Immature natural killer cell (primary cell): ENCODE results near the gene SOX1. TPM values are rescaled to one million over a fixed set of nuclear protein-coding genes. Genes with fewer than 3 reads are reported as not detected.

Source experiments
- DNase-seq, 3 donors: peaks; one replicate each; pipeline ENCODE4 v3.0.0; 2022; ENCODE audit warnings: mixed read lengths in 1 of 3
- H3K27ac Mint-ChIP-seq, 6 donors: one replicate each; pipeline ENCODE4 v1.8.0; 2020; ENCODE audit warnings: mixed read lengths in 6 of 6, mild to moderate bottlenecking in 5 of 6, inconsistent platforms in 4 of 6, moderate library complexity in 3 of 6
- H3K27me3 Mint-ChIP-seq, 3 donors: one replicate each; pipeline ENCODE4 v1.8.0; 2020 to 2021; ENCODE audit warnings: low read depth in 3 of 3, mild to moderate bottlenecking in 3 of 3, mixed read lengths in 3 of 3, moderate library complexity in 3 of 3, inconsistent platforms in 1 of 3
- H3K36me3 Mint-ChIP-seq, 3 donors: one replicate each; pipeline ENCODE4 v1.8.0; 2020; ENCODE audit warnings: mixed read lengths in 3 of 3, inconsistent platforms in 2 of 3, mild to moderate bottlenecking in 2 of 3
- H3K4me1 Mint-ChIP-seq, 2 donors: one replicate each; pipeline ENCODE4 v1.8.0; 2020; ENCODE audit warnings: inconsistent platforms in 2 of 2, mild to moderate bottlenecking in 2 of 2, mixed read lengths in 2 of 2, moderate library complexity in 1 of 2
- H3K4me3 Mint-ChIP-seq, 5 donors: one replicate each; pipeline ENCODE4 v1.8.0; 2020; ENCODE audit warnings: mild to moderate bottlenecking in 5 of 5, mixed read lengths in 5 of 5, inconsistent platforms in 3 of 5, moderate library complexity in 3 of 5
- H3K9me3 Mint-ChIP-seq, 6 donors: one replicate each; pipeline ENCODE4 v1.8.0; 2020; ENCODE audit warnings: mild to moderate bottlenecking in 6 of 6, mixed read lengths in 6 of 6, inconsistent platforms in 4 of 6, moderate library complexity in 3 of 6
- polyA plus RNA-seq, 3 donors: library from polyadenylated mRNA; unstranded; fragments of 300-500 nt; fragmentation: Illumina TruSeq; gene quantifications; one replicate each; pipeline ENCODE4 v1.2.3, GENCODE V29; 2021

Gene SOX1
- polyA plus RNA-seq, 3 donors from 2014 or later, result not detected

DNA sequence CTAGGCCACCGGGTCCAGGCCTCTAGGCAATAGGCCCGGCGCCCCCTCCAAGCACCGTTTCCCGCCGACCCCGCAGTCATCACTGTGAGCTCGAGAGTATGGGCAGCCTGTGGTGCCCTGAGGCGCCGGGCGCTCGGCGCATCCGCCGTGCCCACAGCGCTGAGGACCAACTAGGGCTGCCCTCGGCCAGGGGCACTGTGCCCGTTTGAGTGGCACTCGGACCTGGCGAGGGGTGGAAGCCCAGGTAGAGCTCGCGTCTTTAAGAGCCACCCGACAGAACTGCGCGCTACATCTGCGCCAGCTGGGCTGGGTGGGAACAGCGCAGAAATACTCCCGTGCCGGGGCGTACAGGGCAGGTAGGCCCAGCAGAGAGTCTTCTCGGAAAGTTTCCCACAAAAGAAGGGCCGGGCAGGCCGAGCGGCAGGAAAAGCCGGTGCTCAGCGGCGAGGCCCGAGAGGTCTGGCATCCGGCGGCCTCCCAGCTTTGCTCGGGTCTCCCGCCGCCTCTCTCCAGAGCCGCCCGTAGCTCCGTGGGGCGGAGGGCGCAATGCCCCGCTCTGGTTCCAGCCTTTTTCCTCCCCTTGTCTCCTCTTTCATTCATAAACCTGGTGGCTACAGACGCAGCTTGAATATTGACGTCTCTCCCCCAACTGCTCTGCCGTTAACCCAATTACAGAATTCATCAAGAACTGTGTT, 5.4 kb upstream of the SOX1 start:
- H3K36me3 Mint-ChIP-seq, result peaks cover 0 to 8% (median 5%) of the 10 kb centered on the region in 3 donors
- H3K4me3 Mint-ChIP-seq, result peak overlapping the region in 1 of 5 donors; percentile 38
- H3K27ac Mint-ChIP-seq, result no peak overlapping the region
- peaks cover 9 to 14% of the 10 kb centered on the region in 2 donors for H3K4me1 Mint-ChIP-seq
- peaks cover 0 to 28% (median 9%) of the 10 kb centered on the region in 6 donors for H3K9me3 Mint-ChIP-seq
- no peak for DNase-seq
- peaks cover 29 to 63% (median 47%) of the 10 kb centered on the region in 3 donors for H3K27me3 Mint-ChIP-seq

GRCh38 chr13:112062072-112062567, 4.8 kb upstream of the SOX1 start:
- DNase-seq, result no peak
- peaks cover 9 to 14% of the 10 kb centered on the region in 2 donors for H3K4me1 Mint-ChIP-seq
- H3K27me3 Mint-ChIP-seq, result peaks cover 27 to 64% (median 47%) of the 10 kb centered on the region in 3 donors
- no peak overlapping the region for H3K27ac Mint-ChIP-seq
- peak overlapping the region in 1 of 5 donors; percentile 38 for H3K4me3 Mint-ChIP-seq
- H3K36me3 Mint-ChIP-seq, result peaks cover 0 to 8% (median 5%) of the 10 kb centered on the region in 3 donors
- H3K9me3 Mint-ChIP-seq, result peaks cover 0 to 28% (median 9%) of the 10 kb centered on the region in 6 donors

DNA sequence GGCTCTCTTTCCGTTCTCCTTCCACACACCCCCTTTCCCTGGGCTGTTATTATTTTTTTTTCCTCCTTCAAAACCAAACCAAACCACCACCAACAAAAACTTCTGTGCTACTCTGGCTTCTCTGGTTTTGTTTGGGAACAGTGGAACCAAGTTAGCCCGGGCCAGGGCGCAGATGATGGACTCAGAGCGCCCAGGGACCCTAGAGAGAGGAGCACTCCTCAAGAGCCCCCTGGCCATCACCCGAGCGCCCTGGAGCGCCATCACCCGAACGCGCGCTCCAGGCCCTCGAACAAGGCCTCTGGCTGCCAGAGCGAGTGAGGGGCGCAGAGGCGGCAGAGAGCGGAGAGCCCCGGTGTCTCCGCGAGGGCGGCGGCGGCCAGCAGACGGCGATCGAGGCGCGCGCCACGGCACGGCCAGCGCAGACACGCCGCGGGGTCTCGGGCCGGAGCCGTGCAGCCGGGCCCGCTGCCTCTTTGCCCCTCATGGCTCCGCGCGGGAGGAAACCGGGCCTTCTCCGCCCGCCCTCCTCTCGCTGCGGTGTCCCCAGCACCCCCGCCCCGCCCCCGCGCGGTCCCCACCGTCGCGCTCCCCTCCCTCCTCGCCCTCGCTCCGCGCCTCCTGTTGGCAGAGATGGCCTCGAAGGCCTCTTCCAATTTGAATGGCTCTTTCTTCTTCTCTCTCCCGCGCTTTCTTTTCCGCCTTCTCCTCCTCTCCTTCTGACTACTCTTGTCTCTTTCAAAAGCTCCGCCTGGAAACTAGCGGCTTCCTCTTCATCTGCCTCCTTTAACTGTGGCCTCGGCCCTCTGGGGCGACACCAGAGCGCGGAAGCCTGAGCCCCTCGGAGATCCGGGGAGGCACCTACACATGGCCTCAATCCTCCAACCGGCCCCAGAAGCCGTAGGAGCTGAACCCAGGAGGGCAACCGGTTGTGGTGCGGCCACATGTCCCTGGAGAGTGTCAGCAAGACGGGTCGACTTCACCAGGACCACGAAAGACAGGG, 4.1 kb upstream of the SOX1 start:
- peaks cover 24 to 60% (median 43%) of the 10 kb centered on the region in 3 donors for H3K27me3 Mint-ChIP-seq
- H3K36me3 Mint-ChIP-seq, result peaks cover 0 to 8% (median 5%) of the 10 kb centered on the region in 3 donors
- H3K27ac Mint-ChIP-seq, result no peak overlapping the region
- peaks cover 0 to 28% (median 9%) of the 10 kb centered on the region in 6 donors for H3K9me3 Mint-ChIP-seq
- peaks cover 9 to 14% of the 10 kb centered on the region in 2 donors for H3K4me1 Mint-ChIP-seq
- no peak for DNase-seq
- H3K4me3 Mint-ChIP-seq, result no peak overlapping the region

DNA sequence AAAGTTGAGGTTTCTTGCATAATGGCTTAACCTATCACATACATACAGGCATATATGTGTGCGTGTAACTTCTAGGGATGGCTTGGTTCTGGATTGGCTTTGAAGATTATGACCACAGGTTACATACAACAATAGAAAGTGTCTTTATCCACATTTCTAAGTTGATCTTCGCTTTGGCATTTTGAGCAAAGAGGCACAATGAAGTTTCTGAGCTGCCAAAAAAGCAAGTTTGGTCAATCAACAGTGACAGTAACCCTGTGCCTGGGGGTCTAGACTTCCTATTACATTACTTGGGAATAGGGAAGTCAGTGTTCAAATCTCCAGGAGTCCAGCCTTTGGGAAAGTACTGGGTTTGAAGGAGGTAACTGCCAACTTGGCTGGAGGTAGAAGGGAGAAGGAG, 3.1 kb upstream of the SOX1 start:
- peaks cover 21 to 56% (median 38%) of the 10 kb centered on the region in 3 donors for H3K27me3 Mint-ChIP-seq
- DNase-seq, result no peak
- H3K36me3 Mint-ChIP-seq, result peaks cover 0 to 8% (median 5%) of the 10 kb centered on the region in 3 donors
- H3K4me1 Mint-ChIP-seq, result peaks cover 10 to 15% of the 10 kb centered on the region in 2 donors
- H3K27ac Mint-ChIP-seq, result no peak overlapping the region
- peaks cover under 1 to 28% (median 9%) of the 10 kb centered on the region in 6 donors for H3K9me3 Mint-ChIP-seq
- H3K4me3 Mint-ChIP-seq, result peak overlapping the region in 1 of 5 donors; percentile 11

DNA sequence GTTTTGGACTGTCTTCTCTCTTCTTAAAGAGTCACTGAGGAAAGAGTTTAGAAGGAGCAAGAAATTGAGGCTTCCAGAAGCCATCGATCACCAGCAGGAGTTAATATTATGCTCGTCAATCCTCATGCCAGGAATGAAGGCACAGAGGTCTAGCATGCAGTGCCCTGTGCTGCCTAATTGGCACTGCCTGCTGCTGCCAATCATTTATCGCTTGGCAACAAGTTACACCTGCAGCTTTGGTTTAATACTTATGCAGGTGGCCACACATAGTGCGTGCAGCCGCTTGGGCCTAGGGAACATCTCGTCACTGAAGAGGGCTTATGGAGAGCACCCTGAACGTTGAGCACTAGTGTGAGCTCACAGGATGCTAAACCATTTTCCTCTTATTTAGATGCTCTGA, 2.7 kb upstream of the SOX1 start:
- DNase-seq, result no peak
- Mint-ChIP-seq H3K4me1 (peaks cover 14 to 19% of the 10 kb centered on the region in 2 donors), H3K36me3 (peaks cover 0 to 9% (median 9%) of the 10 kb centered on the region in 3 donors), H3K9me3 (peaks cover 4 to 32% (median 11%) of the 10 kb centered on the region in 6 donors), H3K27ac (no peak overlapping the region), H3K4me3 (peak overlapping the region in 1 of 5 donors; percentile 11), H3K27me3 (peaks cover 24 to 59% (median 41%) of the 10 kb centered on the region in 3 donors)

DNA sequence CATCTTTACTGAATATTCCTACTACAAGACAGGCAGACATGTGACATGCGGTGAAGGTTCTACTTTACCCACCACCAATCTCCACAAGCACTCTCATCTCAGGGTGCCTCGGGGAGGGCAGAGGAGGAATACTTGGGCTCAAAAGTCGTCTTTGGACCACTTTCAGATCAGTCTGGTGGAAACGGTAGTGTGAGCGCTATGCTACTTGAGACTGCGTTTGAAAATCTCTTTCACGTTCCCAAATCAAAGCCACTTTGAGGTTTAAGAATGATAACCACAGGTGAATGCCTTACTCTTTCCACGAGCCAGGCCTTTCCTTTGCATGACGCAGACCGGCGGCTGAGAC, 1.5 kb upstream of the SOX1 start:
- Mint-ChIP-seq H3K27me3 (peaks cover 26 to 63% (median 48%) of the 10 kb centered on the region in 3 donors), H3K36me3 (peaks cover 0 to 11% (median 10%) of the 10 kb centered on the region in 3 donors), H3K27ac (peak overlapping the region in 1 of 6 donors; percentile 16), H3K4me1 (peaks cover 16 to 23% of the 10 kb centered on the region in 2 donors), H3K4me3 (peak overlapping the region; percentile 55 to 65 (median 59)), H3K9me3 (peaks cover 7 to 40% (median 18%) of the 10 kb centered on the region in 6 donors)
- DNase-seq, result no peak

- Mint-ChIP-seq H3K4me1 (peaks cover 16 to 23% of the 10 kb centered on the region in 2 donors), H3K27ac (peak overlapping the region in 1 of 6 donors; percentile 16), H3K9me3 (peaks cover 9 to 45% (median 23%) of the 10 kb centered on the region in 6 donors), H3K4me3 (peak overlapping the region; percentile 55 to 65 (median 59)), H3K36me3 (peaks cover 0 to 13% (median 11%) of the 10 kb centered on the region in 3 donors), H3K27me3 (peaks cover 30 to 66% (median 51%) of the 10 kb centered on the region in 3 donors)
- no peak for DNase-seq
Measured at GRCh38 chr13:112065867-112066623, 904 bp upstream of the SOX1 start.

- Mint-ChIP-seq H3K36me3 (peaks cover 0 to 14% (median 11%) of the 10 kb centered on the region in 3 donors), H3K27ac (no peak overlapping the region), H3K4me1 (peaks cover 16 to 23% of the 10 kb centered on the region in 2 donors), H3K4me3 (peak overlapping the region in 2 of 5 donors; percentile 55 to 59), H3K27me3 (peaks cover 34 to 71% (median 57%) of the 10 kb centered on the region in 3 donors), H3K9me3 (peaks cover 7 to 50% (median 26%) of the 10 kb centered on the region in 6 donors)
- peak; percentile 65 to 68 (median 67) for DNase-seq
Measured at GRCh38 chr13:112066624-112067004, 335 bp upstream of the SOX1 start.

DNA sequence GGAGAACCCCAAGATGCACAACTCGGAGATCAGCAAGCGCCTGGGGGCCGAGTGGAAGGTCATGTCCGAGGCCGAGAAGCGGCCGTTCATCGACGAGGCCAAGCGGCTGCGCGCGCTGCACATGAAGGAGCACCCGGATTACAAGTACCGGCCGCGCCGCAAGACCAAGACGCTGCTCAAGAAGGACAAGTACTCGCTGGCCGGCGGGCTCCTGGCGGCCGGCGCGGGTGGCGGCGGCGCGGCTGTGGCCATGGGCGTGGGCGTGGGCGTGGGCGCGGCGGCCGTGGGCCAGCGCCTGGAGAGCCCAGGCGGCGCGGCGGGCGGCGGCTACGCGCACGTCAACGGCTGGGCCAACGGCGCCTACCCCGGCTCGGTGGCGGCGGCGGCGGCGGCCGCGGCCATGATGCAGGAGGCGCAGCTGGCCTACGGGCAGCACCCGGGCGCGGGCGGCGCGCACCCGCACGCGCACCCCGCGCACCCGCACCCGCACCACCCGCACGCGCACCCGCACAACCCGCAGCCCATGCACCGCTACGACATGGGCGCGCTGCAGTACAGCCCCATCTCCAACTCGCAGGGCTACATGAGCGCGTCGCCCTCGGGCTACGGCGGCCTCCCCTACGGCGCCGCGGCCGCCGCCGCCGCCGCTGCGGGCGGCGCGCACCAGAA, 1.1 kb downstream of the SOX1 start:
- H3K4me3 Mint-ChIP-seq, result no peak overlapping the region
- peaks cover 9 to 48% (median 30%) of the 10 kb centered on the region in 6 donors for H3K9me3 Mint-ChIP-seq
- peaks cover 31 to 66% (median 53%) of the 10 kb centered on the region in 3 donors for H3K27me3 Mint-ChIP-seq
- peaks cover 16 to 23% of the 10 kb centered on the region in 2 donors for H3K4me1 Mint-ChIP-seq
- H3K36me3 Mint-ChIP-seq, result peaks cover 0 to 17% (median 7%) of the 10 kb centered on the region in 3 donors
- no peak for DNase-seq
- H3K27ac Mint-ChIP-seq, result no peak overlapping the region

DNA sequence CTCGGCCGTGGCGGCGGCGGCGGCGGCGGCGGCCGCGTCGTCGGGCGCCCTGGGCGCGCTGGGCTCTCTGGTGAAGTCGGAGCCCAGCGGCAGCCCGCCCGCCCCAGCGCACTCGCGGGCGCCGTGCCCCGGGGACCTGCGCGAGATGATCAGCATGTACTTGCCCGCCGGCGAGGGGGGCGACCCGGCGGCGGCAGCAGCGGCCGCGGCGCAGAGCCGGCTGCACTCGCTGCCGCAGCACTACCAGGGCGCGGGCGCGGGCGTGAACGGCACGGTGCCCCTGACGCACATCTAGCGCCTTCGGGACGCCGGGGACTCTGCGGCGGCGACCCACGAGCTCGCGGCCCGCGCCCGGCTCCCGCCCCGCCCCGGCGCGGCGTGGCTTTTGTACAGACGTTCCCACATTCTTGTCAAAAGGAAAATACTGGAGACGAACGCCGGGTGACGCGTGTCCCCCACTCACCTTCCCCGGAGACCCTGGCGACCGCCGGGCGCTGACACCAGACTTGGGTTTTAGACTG, 1.7 kb downstream of the SOX1 start:
- peaks cover 16 to 23% of the 10 kb centered on the region in 2 donors for H3K4me1 Mint-ChIP-seq
- H3K4me3 Mint-ChIP-seq, result peak overlapping the region; percentile 41 to 63 (median 46)
- peak overlapping the region in 1 of 6 donors; percentile 73 for H3K27ac Mint-ChIP-seq
- peaks cover 9 to 44% (median 30%) of the 10 kb centered on the region in 6 donors for H3K9me3 Mint-ChIP-seq
- no peak for DNase-seq
- peaks cover 29 to 63% (median 52%) of the 10 kb centered on the region in 3 donors for H3K27me3 Mint-ChIP-seq
- peaks cover 0 to 17% (median 7%) of the 10 kb centered on the region in 3 donors for H3K36me3 Mint-ChIP-seq

DNA sequence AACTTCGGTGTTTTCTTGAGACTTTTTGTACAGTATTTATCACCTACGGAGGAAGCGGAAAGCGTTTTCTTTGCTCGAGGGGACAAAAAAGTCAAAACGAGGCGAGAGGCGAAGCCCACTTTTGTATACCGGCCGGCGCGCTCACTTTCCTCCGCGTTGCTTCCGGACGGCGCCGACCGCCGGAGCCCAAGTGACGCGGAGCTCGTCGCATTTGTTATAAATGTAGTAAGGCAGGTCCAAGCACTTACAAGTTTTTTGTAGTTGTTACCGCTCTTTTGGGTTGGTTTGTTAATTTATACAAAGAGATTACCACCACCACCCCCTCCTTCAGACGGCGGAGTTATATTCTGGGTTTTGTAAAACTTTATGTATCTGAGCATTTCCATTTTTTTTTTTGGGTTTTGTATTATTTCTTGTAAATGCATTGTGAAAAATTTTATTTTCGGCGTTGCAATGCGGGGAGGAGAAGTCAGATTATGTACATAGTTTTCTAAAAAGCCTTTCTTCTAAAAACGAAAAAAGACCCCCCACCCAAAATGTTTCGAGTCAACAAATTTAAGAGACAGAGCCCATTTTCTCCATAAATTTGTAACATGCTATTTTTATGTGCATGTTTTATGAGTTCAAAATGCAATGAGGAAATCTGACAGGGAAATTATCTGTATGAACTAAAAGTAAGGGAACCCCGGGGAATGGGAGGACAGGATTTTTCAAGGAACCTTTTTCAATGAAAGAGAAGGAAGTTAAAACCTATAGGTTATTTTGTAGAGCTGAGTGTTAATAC, 2.3 kb downstream of the SOX1 start:
- peak in 1 of 3 donors; percentile 3 for DNase-seq
- H3K4me1 Mint-ChIP-seq, result peaks cover 16 to 23% of the 10 kb centered on the region in 2 donors
- peak overlapping the region in 1 of 6 donors; percentile 73 for H3K27ac Mint-ChIP-seq
- peaks cover 35 to 69% (median 53%) of the 10 kb centered on the region in 3 donors for H3K27me3 Mint-ChIP-seq
- peak overlapping the region; percentile 41 to 63 (median 46) for H3K4me3 Mint-ChIP-seq
- peaks cover 0 to 17% (median 7%) of the 10 kb centered on the region in 3 donors for H3K36me3 Mint-ChIP-seq
- peaks cover 12 to 51% (median 31%) of the 10 kb centered on the region in 6 donors for H3K9me3 Mint-ChIP-seq
